ENCODE data around the gene TBCK.
"Not testable (repeated sequence)": the region's sequence is repeated elsewhere in the genome, so short reads cannot be mapped to it uniquely, and the experiment has no call there.

The TBCK gene

GRCh38 chr4:106321168-106321567 lies 5.2 kb upstream of the TBCK start:
- DNase-seq (ENCODE audit: low read depth) = not testable (repeated sequence)

- no peak for DNase-seq (ENCODE audit: low read depth)
Observed at GRCh38 chr4:106320235-106320634, 4.2 kb upstream of the TBCK start.

- DNase-seq (ENCODE audit: low read depth) = no peak
Observed at GRCh38 chr4:106318511-106318910, 2.5 kb upstream of the TBCK start.

- no peak for DNase-seq (ENCODE audit: low read depth)
Observed at GRCh38 chr4:106317815-106318214, 1.8 kb upstream of the TBCK start.

GRCh38 chr4:106316773-106317409 lies 882 bp upstream of the TBCK start:
- DNase-seq (ENCODE audit: low read depth) = no peak

DNA sequence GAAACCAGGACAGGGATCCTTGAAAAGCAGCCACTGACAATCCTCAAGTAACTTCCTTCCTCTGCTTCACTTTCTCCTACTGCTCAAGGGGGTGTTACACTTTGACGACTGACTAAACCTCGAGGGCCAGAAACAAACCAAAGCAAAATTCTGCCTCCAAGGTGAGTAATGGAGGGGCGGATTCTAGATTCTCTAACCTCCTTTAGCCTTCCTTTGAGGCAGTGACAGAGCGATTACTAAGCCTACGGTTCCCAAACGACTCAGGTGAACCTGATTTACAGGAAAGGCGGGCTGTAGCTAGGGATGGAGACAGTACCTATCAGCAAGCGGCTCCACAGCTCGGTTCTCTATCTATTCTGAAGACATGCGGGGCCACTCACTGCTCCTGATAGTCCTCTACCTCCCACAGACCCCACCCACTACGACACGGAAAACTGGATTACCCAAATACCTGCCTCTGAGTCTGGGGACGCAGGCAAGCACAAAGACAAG lies 487 bp downstream of the TBCK start:
- peak; percentile 6 for DNase-seq (ENCODE audit: low read depth)

DNA sequence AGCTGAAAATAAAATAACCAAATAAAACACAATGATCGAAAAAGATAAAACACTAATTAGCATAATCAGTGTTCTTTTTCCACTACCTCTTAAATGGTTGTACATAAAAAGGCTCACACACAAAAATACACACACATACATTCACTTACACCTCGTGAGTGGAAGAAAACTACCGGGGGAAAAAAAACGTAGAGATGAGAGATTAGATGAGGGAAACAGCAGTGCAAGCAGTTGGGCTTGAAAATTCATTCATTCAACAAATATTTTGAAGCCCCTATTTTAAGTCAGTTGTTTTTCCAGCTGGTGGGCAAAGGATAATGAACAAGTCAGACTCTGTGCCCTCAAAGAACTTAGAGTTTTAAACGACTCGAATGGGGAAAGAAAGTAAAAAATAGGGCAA lies 1.0 kb downstream of the TBCK start:
- no peak for DNase-seq (ENCODE audit: low read depth)

- no peak for DNase-seq (ENCODE audit: low read depth)
Observed at GRCh38 chr4:106312997-106313522, 2.9 kb downstream of the TBCK start.

DNA sequence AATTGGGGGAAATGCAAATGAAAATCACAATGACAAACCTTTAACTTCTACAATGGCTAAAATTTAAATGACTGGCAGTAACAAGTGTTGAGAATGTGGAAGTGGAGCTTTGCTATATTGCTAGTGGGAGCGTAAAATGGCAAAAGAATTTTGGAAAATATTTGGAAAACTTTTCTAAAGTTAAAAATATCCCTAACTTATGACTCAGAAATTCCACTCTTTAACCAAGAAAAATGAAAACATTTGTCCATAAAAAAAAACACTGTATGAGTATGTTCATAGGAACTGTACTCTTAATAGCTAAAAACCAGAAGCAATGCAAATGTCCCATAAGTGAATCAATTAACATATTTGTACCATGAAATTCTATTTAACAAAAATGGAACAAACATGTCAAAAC lies 3.6 kb downstream of the TBCK start:
- no peak for DNase-seq (ENCODE audit: low read depth)

GRCh38 chr4:106306561-106306960 lies 9.4 kb downstream of the TBCK start:
- DNase-seq (ENCODE audit: low read depth) = no peak

DNA sequence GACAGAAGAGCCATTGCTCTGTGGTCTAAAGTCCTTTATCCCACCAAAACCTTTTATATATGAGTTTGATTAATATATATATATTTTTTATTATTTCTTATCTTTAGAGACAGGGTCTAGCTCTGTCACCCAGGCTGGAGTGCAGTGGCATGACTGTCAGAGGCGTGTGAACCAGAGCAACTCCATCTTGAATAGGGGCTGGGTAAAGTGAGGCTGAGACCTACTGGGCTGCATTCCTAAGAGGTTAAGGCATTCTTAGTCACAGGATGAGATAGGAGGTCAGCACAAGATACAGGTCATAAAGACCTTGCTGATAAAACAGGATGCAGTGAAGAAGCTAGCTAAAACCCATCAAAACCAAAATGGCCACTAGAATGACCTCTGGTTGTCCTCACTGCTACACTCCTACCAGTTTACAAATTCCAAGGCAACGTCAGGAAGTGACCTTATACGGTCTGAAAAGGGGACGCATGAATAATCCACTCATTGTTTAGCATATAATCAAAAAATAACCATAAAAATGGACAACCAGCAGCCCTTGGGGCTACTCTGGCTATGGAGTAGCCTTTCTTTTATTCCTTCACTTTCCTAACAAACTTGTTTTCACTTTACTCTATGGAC lies 10.5 kb downstream of the TBCK start:
- DNase-seq (ENCODE audit: low read depth) = no peak

GRCh38 chr4:106304632-106305031 lies 11.4 kb downstream of the TBCK start:
- DNase-seq (ENCODE audit: low read depth) = no peak

GRCh38 chr4:106303548-106304281 lies 12.3 kb downstream of the TBCK start:
- DNase-seq (ENCODE audit: low read depth) = no peak

GRCh38 chr4:106302062-106302438 lies 14.0 kb downstream of the TBCK start:
- DNase-seq (ENCODE audit: low read depth) = no peak

DNA sequence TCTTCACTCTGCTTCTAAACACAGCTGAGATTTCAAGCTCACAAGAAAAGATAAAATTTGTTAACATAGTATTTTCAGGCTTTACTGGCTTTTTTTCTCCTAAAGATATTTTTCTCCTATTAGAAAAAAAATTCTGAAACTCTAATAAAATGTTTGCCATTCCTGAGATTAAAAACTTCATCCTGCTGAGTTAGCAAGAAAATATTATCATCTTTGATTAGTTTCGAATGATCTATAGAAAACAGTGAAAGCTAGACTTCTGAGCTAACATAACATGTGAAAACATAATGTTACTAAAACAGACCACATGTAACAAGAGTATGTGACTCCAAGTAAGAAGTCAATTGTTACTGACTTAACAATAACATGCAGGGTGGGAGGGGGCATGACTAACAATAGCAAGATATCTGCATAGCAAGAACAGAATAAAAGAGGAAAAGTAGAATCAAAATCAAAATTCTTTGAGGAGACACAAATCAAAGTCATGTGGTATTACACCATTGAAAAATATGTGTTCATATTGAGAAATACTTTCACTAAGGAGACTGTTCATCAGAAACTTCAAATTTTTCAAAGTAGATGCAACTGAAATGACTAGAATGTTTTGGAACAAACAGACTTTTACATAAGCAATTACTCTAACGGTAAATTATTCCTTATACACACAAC lies 14.5 kb downstream of the TBCK start:
- no peak for DNase-seq (ENCODE audit: low read depth)

DNA sequence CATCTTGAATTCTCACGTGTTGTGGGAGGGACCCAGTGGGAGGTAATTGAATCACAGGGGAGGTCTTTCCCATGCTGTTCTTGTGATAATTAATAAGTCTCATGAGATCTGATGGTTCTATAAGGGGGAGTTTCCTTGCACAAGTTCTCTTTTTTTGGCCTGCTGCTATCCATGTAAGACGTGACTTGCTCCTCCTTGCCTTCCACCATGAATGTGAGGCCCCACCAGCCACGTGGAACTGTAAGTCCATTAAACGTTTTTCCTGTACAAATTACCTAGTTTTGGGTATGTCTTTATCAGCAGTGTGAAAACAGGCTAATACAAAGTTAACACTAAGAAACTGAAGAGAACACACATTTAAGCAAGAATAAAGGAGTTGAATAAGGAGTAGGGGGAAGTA lies 16.0 kb downstream of the TBCK start:
- DNase-seq (ENCODE audit: low read depth) = no peak

DNA sequence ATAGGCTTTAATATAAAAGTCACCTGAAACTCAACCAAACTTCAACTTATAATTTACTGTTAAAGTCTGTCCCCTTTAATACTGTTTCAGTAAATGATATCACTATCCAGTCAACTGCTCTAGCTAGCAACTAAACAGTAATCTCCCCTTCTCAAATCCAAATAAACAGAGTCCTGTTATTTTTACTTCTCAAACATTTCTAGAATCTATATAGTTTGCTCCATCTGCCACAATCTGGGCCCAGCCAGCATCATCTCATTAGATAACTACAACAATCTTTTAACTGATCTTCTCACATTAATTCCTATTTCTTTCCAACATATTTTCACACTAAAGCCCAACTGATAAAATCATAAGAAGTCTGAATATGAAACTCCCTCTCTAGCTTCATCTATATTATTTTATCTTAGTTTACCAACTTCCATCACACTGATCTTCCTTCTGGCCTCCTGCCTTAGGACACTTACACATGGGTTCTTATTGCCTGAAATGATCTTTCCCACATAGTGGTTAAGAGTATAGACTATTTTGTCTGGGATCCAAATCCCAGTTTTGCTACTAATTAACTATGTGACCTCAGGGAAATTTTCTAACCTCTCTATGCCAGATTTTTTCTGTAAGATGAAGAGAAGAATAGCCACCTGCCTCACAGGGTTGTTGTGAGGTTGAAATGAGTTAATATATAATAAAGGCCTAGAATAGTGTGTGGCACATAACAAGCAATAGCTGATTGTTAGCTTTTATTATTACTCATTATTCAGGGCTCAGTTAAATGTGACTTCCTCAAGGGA lies 18.6 kb downstream of the TBCK start:
- no peak for DNase-seq (ENCODE audit: low read depth)

- DNase-seq (ENCODE audit: low read depth) = no peak
Observed at GRCh38 chr4:106294062-106294461, 21.9 kb downstream of the TBCK start.

- DNase-seq (ENCODE audit: low read depth) = no peak
Observed at GRCh38 chr4:106291678-106292077, 24.3 kb downstream of the TBCK start.

GRCh38 chr4:106289737-106290136 lies 26.3 kb downstream of the TBCK start:
- DNase-seq (ENCODE audit: low read depth) = no peak

DNA sequence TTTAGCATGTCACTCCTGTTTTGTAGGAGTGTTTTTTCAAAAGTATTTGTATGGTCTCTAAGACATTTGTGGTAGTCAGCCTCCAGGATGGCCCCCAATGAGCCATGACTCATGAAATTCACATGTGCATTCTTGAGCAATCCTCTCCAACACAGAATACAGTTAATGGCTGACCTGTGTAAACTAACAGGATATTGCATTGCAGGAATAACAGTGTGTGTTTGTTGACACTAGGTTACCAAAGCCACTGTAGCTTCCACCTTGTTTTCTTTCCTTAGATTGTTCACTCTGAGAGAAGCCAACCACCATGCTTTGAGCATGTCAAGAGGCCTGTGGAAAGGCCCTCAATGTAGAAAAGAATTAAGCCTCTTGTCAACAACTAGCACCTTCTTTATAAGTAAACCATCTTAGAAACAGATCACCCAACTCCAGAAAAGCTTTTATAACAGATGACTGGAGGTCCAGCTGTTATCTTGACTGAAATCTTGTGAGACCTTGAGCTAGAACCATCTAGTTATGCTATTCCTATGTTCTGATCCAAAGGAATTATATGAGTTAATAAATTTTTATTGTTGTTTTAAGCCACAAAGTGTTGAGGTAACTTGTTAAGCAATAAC lies 28.5 kb downstream of the TBCK start:
- no peak for DNase-seq (ENCODE audit: low read depth)

Measured in stimulated activated CD8-positive, alpha-beta memory T cell treated with anti-CD3 and anti-CD28 coated beads, Interleukin-15, amount 100 ng/mL, for 24 hours (primary cell).